ENCODE data around the gene LMO7. TPM values are rescaled to one million over a fixed set of nuclear protein-coding genes. Genes with fewer than 3 reads are reported as not detected.

Gene LMO7
- total and polyA plus RNA-seq, 2 of the 4 experiments (the other 2 are of a cell fraction), result 266 to 367 TPM

DNA sequence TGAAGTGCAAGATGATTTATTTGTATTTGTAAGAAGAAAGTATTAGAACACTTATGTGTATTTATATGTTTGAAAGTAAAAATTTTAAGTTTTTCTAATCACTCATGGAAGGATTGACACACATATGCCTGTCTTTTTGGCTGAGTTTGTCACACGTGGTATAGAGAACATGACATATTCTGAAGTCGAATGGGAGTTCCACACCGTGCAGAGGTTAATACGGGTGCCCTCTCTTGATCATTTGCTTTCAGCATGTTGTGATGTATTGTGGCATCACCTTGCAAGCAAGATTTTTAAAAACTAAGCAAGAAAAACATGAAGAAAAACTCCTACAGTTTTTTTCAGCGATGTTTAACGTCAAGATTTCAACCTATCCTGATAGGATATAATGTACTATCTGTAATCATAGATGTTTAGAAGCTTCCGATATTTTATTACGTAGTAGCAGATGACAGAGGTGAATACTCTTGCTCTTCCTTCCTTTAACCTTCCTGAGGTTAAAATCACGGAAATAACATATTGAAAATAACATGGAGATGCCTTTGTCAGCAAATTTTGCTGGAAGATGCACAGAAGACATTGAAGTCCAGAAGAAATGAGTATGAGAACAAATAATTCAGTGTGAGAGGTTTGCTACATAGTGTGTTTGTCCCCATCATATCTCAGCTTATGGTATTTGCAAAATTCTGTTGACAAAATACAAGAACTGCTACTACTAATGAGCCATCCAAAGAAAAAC lies 231.4 kb downstream of the LMO7 start:
- Histone ChIP-seq H2BK15ac (ENCODE audit: low read depth, low read length) (no peak overlapping the region), H3K23ac (ENCODE audit: low read depth, low read length) (no peak overlapping the region), H4K8ac (ENCODE audit: low read depth in 2 of 2, low read length in 2 of 2) (no peak overlapping the region), H2BK5ac (ENCODE audit: low read depth, low read length, poor library complexity, severe bottlenecking) (no peak overlapping the region), H3K4ac (ENCODE audit: low read depth, low read length) (no peak overlapping the region), H4K20me1 (ENCODE audit: insufficient read depth, low read length) (no peaks in the 10 kb centered on the region), H3K9ac (ENCODE audit: low read depth, low read length) (no peak overlapping the region), H3K56ac (ENCODE audit: extremely low read depth, insufficient read depth, low read length) (no peak overlapping the region), H3K14ac (replicated peaks; ENCODE audit: low read depth, low read length) (no peak overlapping the region), H3K18ac (ENCODE audit: low read depth, low read length) (no peak overlapping the region), H3K36me3 (ENCODE audit: control insufficient read depth, insufficient read depth, low read length) (peaks cover 3% of the 10 kb centered on the region; the same call in 1 of the 2 replicates), H2AK5ac (ENCODE audit: low read depth, low read length) (no peak overlapping the region), H3K27ac (ENCODE audit: insufficient read depth, low read length) (no peak overlapping the region), H2AK9ac (replicated peaks; ENCODE audit: low read depth, low read length, poor library complexity) (no peak overlapping the region), H3K79me1 (ENCODE audit: low read depth in 1 of 2, low read length in 2 of 2) (peaks cover 0 to 3% of the 10 kb centered on the region in 2 experiments; a peak in 1 of 4 replicates), H3K27me3 (ENCODE audit: control insufficient read depth, insufficient read depth, low read length) (no peaks in the 10 kb centered on the region), H3K9me3 (ENCODE audit: control insufficient read depth, insufficient read depth, low read length) (no peaks in the 10 kb centered on the region), H3K4me1 (ENCODE audit: control insufficient read depth, insufficient read depth, low read length) (peaks cover 6% of the 10 kb centered on the region), H3K9me1 (ENCODE audit: insufficient read depth, low read length) (peaks cover 8% of the 10 kb centered on the region), H2BK120ac (ENCODE audit: low read depth, low read length) (no peak overlapping the region), H3K4me2 (ENCODE audit: low read depth, low read length) (no peak overlapping the region), H4K5ac (ENCODE audit: low read depth, low read length) (no peak overlapping the region), H2BK20ac (ENCODE audit: low read depth, low read length) (no peak overlapping the region), H2AFZ (replicated peaks; ENCODE audit: low read length, poor library complexity) (no peak overlapping the region), H3K4me3 (ENCODE audit: insufficient read depth, low read depth, low read length) (no peak overlapping the region), H4K91ac (ENCODE audit: insufficient read depth, low read depth, low read length) (no peak overlapping the region)
- no peak for DNase-seq
- 78% methylated on average over 2 of the region's 9 CpGs; no CpG with 5 or more reads in 1 of the 2 experiments for WGBS, 2 experiments (ENCODE audit: extremely low coverage in 2 of 2, insufficient read length in 1 of 2)
- CTCF ChIA-PET, result interaction anchor here (1.1 kb wide), 1 partner anchor 172 kb away, joined by 4 read pairs; no protein-coding TSS in a partner anchor
- no TSS peak for BruUV-seq (replicated peaks)
- ATAC-seq (ENCODE audit: low read depth), result no peak
- in situ Hi-C loops (cut with MboI; ENCODE audit: low sequenced_read_pairs), result no loop called here
- POLR2A ChIA-PET (ENCODE audit: unreplicated experiment), result no interaction called here
- intact Hi-C loops (cut with micrococcal nuclease), result loop anchor here (5.0 kb wide), 1 partner anchor 170 kb away; no protein-coding TSS in a partner anchor
- dilution Hi-C loops (cut with HindIII; ENCODE audit: low sequenced_read_pairs, unreplicated experiment), result no loop called here
- TF ChIP-seq POLR2A (IDR thresholded peaks at IDR 0.05; ENCODE audit: low read depth, low read length), result no peak
- peak; percentile 76 for TF ChIP-seq MAFK (IDR thresholded peaks at IDR 0.05; ENCODE audit: low read depth, low read length)
